GM19025 (cell line): ENCODE results near the gene ZNF821.
"Not testable (repeated sequence)": the region's sequence is repeated elsewhere in the genome, so short reads cannot be mapped to it uniquely, and the experiment has no call there.

Experiments
- ATAC-seq: cut with Tn5 transposase; IDR thresholded peaks from one replicate; pipeline ENCODE4 v1.9.1; 2021; ENCODE audit warnings: mild to moderate bottlenecking, low read depth, moderate library complexity; ENCODE audit not compliant: unreplicated experiment

Gene ZNF821, protein sequence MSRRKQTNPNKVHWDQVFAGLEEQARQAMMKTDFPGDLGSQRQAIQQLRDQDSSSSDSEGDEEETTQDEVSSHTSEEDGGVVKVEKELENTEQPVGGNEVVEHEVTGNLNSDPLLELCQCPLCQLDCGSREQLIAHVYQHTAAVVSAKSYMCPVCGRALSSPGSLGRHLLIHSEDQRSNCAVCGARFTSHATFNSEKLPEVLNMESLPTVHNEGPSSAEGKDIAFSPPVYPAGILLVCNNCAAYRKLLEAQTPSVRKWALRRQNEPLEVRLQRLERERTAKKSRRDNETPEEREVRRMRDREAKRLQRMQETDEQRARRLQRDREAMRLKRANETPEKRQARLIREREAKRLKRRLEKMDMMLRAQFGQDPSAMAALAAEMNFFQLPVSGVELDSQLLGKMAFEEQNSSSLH

DNA sequence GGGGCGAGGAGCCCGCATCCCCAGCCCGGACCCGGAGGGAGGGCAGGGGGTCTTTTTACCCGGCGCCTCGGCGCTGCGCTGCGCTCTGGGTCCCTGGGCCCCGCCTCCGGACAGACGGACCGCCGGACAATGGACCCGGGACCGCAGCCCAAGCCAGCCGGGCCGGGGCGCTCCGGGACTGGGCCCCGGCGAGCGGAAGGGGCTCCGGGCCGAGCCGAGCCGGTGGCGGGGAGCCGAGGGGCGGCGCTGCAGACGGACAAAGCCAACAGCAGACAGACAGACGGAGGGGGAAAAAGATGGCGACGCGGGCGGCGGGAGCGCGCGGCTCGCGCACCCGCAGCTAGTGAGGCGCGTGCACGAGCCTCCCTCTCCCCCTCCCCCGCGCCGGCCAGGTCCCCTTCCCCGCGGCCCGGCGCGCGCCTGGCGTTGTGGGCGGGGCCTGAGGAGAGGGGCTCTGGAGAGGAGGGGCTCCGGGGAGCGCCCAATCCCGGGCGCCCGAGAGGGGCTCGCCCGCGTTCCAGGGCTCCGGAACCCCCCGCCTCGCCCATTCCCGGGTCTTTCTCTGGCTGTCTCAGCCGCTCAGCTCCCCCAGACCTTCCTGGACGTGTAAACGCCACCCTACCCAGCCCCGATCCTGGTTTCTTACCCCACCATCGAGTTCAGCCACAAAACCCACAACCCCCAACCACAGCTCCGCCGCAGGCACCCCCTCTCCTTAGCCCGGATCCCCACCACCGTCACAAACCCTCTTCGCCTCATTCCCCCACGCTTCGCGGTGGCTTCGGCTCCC, at the start of gene ZNF821:
TSS of gene ZNF821 (minus strand) at position 334 of the 790 bp plus-strand sequence. CDS start 4,236 bp downstream, outside the sequence.
- peak; percentile 44 for ATAC-seq

DNA sequence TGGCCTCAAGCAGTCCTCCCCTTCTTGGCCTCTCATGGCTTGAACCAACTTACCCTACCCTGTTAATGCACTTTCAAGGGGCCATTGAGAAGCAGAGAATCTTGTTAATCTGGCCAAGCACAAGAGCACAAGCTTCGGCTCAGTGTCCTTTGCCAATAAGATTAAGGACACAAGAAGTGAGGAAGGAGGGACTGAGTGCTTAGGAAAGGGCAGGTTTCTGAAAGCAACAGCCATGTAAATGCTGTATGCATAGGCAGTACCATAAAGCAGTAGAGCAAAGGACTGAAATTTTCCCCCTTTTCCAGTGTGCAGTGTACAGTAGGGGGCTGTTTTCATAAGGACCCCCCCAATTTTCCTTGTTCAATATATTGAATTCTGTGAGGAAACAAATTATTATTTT, 49.0 kb upstream of the ZNF821 start:
- ATAC-seq, result no peak

DNA sequence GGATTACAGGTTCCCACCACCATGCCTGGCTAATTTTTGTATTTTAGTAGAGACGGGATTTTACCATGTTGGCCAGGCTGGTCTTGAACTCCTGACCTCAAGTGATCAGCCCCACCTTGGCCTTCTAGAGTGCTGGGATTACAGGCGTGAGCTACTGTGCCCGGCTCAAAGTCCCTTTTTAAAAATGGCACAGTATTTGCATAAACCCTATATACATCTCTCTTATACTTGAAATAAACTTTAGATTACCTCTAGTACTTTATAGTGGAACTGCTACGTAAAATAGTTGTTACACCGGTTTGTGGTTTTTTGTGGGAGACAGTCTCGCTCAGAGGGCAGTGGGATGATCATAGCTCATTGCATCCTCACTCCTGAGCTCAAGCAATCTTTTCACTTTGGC, 47.6 kb upstream of the ZNF821 start:
- ATAC-seq, result no peak

DNA sequence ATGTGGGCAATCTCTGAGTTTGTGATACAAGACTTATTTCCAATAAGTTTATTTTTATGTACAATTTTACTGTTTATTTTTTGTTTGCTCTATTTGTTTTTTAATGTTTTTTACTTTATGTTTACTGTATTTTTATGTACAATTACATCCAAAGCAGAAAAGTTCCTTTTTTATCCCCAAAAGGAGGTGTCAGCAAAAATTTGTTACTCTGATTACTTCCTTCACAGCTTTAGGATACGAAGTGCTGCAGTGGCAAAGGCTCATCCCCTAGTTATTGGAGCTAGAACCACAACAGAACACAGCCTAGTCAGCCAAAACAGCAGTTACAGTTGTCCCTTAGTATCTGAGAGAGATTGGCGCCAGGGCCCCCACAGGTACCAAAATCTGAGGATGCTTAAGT, 47.0 kb upstream of the ZNF821 start:
- ATAC-seq, result no peak

DNA sequence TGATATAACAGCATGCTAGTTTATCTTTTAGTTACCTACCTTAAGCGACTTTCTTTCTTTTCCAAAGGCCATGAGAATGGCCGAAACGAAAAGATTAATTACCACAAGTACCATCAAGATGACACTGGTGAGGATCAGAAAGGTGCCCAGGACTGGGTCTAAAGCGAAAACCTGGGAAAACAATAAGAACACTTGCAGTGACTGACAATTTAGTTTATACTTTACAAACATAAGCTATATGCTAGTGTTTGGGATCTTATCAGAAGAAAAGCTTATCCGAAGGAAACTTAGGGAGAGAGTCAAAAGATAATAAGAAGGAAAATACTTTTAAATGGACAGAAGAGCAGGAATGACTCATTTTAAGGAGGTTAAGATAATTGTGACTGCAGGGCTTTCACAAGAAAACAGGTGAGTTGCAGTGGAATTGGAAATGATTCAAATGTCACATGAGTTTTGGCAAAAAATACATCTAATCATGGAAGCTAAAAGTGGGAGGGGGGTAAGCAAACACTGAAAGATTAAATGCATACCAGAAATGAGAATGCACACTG, 46.1 kb upstream of the ZNF821 start:
- no peak for ATAC-seq

DNA sequence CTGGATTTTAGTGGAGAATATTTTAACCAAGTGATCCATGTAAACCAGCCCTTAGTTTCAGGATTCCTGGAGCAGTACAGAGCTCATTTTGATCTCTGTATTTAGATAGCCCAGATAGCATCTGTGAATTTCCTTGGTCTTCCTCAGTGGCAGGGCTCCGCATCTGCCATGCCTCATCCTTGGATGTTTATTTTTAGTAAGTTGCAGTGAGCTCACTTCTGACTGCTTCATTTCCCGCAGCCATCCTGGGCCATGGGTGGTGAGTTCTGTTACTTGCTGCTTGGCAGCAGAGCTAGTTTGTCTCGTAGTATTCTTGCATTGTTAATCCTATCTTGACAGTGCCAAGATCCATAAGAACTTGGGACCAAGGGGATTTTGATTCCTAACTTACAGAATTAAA, 45.1 kb upstream of the ZNF821 start:
- no peak for ATAC-seq

DNA sequence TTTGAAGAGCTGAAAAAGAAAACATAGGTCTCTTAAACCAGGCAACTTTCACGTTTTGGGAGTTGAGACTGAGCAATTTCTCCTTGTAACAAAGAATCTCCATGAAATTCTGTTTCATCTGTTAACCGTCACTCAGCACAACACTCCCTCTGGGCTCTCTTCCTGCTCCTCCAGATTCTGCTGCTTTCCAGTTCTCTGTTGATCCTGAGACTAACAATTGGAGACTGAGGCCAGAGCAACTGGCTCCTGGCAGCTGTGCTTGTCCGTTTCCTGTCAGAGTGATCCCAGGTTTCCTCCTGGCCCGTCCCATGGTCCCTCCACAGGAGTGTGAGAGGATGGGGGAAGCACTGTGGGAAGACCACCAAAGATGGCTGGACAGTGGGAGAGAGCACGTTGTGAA, 43.8 kb upstream of the ZNF821 start:
- no peak for ATAC-seq

DNA sequence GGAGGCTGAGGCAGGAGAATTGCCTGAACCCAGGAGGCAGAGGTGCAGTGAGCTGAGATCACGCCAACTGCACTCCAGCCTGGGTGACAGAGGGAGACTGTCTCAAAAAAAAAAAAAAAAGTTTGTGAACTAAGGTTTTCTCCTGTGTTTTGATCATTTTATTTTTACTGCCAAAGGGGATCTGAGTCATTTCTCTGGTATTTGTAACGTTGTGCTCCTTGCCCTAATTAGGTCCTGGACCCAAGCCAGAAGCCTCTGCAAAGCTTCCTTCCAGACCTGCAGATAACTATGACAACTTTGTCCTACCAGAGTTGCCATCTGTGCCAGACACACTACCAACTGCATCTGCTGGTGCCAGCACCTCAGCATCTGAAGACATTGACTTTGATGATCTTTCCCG, 43.4 kb upstream of the ZNF821 start:
- ATAC-seq, result no peak

DNA sequence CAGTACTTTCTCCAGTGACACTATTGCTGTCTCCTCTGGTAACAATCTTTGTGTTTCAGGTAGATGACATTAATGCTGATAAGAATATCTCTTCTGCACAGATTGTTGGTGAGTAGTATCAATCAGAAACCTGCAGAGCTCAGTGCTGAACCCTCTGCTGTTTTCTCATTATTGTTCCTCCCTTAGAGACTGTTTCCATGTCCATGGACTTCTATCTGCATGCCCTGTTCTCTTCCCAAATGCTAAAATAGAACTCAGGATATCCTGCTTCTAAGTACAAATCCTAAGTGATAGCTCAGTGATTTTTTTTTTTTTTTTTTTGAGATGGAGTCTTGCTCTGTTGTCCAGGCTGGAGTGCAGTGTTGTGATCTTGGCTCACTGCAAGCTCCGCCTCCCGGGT, 40.7 kb upstream of the ZNF821 start:
- no peak for ATAC-seq

DNA sequence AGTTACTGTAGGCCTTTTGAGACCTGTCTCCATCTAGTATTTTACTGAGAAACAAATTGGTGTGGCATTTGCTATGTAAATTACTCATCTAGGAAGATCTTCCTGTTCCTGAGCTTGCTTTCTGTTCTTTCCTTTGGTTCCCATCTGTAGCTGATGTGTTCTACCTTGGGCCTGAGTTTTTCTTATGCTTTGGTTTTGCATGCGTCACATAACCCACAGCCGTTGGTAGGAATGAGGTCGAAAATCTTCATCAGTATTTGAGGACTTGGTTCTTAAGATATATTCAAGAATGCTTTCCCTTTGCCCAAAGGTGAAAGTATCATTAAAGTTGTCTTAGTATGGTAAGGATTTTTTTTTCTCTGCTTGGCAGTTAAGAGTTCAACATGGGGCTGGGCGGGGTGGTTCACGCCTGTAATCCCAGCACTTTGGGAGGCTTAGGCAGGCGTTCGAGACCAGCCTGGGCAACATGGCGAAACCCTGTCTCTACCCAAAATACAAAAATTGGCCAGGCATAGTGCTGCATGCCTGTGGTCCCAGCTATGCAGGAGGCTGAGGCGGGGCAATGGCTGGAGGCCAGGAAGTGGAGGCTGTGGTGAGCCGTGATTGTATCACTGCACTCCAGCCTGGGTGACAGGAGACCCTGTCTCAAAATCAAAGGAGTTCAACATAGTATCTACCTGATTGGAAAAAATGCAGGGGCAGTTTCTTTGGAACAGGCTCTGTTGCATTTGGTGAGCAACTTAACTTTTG, 40.1 kb upstream of the ZNF821 start:
- no peak for ATAC-seq

DNA sequence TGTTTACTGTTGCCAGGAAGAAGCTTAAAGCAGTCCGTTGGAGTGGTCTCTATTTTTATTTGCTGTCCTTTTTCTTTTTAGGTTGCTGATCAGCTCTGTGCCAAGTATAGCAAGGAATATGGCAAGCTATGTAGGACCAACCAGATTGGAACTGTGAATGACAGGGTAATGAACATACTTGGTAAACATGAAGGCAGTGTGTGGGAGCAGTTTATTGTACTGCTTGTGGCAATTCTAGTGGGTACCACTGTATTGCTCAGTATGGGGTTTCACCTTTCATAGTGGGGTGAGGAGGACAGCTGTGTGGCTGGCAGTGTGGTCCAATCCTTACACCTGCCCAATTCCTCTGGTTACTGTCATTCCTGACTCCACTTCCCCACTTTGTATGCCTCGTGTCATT, 36.7 kb upstream of the ZNF821 start:
- no peak for ATAC-seq

DNA sequence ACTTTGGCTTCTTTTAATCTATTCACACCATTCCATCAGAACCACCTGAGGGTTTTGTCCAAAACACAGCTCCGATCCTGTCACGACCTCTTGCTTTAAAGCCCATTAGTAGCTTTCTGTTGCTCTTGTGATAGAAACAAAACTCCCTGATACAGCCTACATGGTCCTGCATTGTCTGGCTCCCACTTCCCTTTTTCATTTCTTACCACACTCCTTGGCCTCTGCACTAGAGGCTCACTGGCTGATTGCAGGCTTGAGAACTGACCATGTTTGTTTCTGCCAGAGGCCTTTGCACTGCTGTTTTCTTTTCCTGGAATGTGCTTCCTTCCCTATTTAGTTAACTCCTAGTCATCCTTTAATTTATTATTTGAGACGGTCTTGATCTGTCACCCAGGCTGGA, 35.1 kb upstream of the ZNF821 start:
- peak; percentile 66 for ATAC-seq

DNA sequence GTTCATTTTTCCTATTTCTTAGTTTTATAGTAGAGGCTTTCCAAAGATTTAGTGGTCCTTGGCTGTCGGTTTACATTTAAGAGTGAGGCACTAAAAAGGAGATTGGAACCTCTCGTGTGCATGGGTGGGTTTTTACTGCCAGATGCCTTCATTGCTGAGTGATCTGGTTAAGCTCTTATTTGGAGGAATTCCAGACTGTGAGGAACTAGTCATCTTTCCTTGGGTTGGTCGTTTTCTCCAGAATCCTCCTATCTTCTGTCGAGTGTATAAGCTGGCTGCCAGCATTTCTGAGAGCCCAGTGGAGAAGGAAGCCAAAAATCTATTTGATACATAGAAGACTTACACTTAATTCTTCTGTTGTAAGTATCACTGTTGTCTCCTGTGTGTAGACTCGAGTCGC, 33.9 kb upstream of the ZNF821 start:
- no peak for ATAC-seq

DNA sequence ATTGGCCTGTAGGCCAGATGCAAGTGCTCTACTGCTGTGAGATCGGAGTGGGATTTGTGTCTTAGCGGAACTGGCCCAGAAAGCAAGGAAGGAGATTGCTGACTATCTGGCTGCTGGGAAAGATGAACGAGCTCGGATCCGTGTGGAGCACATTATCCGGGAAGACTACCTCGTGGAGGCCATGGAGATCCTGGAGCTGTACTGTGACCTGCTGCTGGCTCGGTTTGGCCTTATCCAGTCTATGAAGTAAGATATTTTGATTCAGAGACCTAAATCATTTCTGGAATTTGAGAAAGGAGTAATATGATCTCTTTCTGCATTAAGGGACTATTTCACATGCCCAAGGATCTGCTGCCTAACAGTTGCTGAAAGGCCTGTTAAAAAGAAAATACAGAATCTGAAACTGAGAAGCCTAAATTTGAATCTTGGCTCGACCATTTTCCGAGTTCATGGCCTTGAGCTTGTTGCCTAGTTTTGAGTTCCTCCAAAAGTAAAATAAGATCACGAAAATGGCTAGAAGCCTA, 32.5 kb upstream of the ZNF821 start:
- no peak for ATAC-seq

DNA sequence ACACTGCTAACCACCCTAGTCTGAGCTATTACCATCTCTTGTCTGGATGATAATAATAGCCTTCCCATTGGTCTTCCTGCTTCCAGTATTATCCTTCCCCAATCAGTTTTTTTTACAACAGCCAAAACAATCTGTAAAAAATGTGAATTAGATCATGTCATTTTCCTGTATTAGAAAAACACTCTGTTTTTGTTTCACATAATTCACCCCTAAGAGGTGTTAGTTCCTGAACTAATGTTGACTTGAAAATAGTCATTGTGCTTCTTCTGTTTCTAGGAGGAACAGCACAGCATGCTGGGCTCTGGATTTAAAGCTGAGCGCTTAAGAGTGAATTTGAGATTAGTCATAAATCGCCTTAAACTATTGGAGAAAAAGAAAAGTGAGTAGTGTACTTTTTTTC, 31.4 kb upstream of the ZNF821 start:
- ATAC-seq, result no peak

DNA sequence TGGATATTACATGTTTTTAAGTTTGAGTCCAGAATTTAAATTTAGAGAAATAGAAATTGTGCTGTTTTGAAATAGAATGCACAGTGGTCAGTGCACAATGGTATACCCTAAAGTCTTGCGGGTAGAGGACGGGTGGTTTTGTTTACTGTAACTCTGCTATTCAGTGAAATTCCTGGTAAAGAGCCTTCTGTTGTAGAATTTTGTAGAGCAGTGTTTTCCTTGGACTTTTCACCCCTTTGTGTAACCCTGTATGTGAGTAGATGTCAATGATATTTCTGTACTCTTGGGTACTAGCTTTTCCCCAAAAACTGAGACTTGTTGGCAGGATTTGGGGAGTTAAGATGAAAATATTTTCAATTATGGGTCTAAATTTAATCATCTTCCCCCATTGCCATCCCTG, 30.8 kb upstream of the ZNF821 start:
- ATAC-seq, result no peak

DNA sequence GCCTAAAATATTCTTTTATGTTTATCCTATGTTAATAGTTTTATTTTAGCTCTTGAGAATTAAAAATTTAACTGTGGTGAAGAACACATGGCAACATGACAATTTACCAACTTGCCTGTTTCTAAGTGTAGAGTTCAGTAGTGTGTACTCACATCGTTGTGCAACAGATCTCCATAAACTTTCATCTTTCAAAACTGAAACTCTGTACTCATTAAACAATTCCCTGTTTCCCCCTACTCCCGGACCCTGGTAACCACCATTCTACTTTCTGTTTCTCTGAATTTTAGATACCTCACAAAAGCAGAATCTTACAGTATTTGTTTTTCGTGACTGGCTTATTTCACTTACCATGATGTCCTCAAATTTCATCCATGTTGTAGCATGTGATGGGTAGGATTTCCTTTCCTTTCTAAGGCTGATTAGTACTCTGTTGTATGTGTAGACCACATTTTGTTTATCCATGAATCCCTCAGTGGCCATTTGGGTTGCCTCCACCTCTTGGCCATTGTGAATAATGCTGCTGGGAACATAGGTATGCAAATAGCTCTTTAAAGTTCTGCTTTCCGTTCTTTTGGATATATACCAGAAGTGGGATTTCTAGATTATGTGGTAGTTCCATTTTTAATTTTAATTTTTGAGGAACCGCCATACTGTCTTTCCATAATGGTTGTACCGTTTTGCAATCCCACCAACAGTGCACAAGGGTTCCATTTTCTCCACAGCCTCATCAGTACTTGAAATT, 28.7 kb upstream of the ZNF821 start:
- ATAC-seq, result no peak

DNA sequence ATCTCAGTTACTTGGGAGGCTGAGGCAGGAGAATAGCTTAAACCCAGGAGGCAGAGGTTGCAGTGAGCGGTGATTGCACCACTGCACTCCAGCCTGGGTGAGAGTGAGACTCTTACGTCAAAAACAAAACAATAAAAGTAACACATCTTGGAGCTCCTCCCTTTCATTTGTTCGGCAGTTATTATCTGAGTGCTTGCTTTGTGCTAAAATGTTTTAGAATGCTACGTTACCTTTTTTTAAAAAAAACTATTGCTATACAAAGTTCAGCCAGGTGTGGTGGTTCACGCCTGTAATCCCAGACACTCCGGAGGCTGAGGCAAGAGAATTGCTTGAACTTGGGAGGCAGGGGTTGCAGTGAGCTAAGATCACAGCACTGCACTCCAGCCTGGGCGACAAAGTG, 27.1 kb upstream of the ZNF821 start:
- ATAC-seq, result no peak

DNA sequence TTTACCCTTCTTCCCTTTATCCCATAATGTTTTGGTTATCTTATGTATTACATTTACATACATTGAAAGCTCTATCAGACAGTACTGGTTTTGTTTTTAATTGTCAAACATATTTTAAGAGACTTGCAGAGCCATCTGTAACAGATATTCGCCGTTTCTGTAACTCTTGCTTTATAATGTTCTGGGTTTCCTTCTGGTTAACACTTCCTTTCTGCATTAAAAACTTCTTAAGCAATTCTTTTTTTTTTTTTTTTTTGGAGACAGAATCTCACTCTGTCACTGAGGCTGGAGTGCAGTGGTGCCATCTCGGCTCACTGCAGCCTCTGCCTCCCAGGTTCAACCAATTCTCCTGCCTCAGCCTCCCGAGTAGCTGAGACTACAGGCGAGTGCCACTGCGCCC, 21.8 kb upstream of the ZNF821 start:
- ATAC-seq, result not testable (repeated sequence)

DNA sequence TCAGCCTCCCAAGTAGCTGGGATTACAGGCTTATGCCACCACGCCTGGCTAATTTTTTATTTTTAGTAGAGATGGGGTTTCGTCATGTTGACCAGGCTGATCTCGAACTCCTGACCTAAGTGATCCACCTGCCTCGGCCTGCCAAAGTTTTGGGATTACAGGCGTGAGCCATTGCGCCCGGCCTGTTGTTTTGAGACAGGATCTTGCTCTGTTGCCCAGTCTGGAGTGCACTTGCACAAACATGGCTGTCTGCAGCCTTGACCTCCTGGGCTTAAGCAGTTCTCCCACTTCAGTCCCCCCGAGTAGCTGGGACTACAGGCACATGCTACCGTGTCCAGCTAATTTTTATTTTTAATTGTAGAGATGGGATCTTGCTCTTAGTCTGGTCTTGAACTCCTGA, 20.3 kb upstream of the ZNF821 start:
- ATAC-seq, result no peak
